ENCODE measurements around the gene ELK4. TPM values are rescaled to one million over a fixed set of nuclear protein-coding genes. Genes with fewer than 3 reads are reported as not detected.

The ELK4 gene
- total RNA-seq, 1 donor from 2014 or later: 86.2 TPM

DNA sequence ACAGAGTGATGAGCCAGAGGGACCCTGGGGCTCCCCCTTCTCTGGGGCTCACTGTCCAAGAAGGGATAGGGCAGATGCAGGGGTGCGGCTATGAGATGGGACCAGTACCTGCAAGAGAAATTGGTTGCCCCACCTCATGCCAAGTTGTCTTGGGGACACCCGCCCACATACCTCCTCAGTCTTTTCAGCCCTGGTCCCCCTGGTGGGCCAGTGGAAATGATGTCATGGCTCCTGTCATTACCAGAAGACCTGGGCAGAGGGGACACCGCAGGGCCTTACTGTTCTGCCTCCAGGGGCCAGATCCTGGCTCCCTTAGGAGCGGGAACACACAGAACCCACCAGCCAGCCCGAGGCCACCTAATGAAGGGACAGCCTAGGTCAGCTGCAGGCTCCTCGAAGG lies 64.1 kb downstream of the ELK4 start:
- Mint-ChIP-seq H3K4me3 (no peak overlapping the region), H3K27me3 (ENCODE audit: insufficient read depth) (peaks cover 48% of the 10 kb centered on the region), H3K4me1 (ENCODE audit: low read depth) (no peaks in the 10 kb centered on the region), H3K36me3 (ENCODE audit: low read depth) (no peaks in the 10 kb centered on the region), H3K27ac (no peak overlapping the region), H3K9me3 (no peaks in the 10 kb centered on the region)
- intact Hi-C loops (cut with micrococcal nuclease): no loop called here
- no peak for DNase-seq (ENCODE audit: low spot score)

DNA sequence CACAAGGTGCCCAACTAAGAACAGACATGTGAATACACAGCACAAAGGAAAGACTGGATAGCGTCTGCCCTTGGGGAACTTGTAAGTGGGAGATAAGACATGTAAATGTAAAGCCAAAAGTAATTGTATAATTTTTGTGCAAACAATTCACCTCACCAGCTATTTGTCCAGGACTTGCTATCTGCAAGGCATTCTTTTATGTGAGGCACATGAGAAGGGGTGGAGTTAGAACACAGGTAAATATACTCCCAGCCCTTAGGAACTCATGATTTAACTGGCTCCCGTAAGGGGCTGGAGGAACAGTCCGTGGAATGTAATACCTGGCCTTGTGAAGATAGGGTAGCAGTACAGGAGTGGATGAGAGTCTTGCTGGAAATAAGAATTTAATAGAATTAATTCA lies 66.0 kb downstream of the ELK4 start:
- no peaks in the 10 kb centered on the region for H3K9me3 Mint-ChIP-seq
- no peak overlapping the region for H3K4me3 Mint-ChIP-seq
- DNase-seq (ENCODE audit: low spot score): no peak
- intact Hi-C loops (cut with micrococcal nuclease): no loop called here
- peaks cover 39% of the 10 kb centered on the region for H3K27me3 Mint-ChIP-seq (ENCODE audit: insufficient read depth)
- H3K4me1 Mint-ChIP-seq (ENCODE audit: low read depth): no peaks in the 10 kb centered on the region
- no peaks in the 10 kb centered on the region for H3K36me3 Mint-ChIP-seq (ENCODE audit: low read depth)
- H3K27ac Mint-ChIP-seq: no peak overlapping the region

DNA sequence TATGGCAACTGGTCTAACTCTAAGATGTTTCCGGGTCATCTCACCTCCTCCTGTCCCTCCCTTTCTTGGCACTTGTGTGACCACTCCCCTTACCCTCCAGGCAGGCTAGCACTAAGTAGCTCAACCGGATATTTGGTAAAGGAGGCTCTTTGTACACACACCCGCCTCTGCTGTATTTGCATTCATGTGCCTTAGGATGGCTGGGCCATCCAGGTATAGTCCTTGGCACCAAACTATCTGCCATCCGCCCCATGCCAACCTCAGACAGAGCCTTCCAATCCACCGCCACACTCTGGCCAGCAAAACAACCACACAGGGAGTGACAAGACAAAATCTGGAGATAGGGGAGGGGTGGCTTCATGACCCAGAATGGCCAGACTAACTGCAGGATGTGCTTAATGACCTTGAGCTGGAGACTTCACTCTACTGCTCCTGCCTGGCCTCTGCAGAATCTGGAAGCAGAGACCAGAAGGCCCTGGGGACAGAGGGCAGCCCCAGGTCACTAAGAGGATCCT lies 67.8 kb downstream of the ELK4 start:
- Mint-ChIP-seq H3K27ac (no peak overlapping the region), H3K4me1 (ENCODE audit: low read depth) (no peaks in the 10 kb centered on the region), H3K4me3 (no peak overlapping the region), H3K9me3 (no peaks in the 10 kb centered on the region), H3K36me3 (ENCODE audit: low read depth) (no peaks in the 10 kb centered on the region), H3K27me3 (ENCODE audit: insufficient read depth) (peaks cover 44% of the 10 kb centered on the region)
- DNase-seq (ENCODE audit: low spot score): no peak
- intact Hi-C loops (cut with micrococcal nuclease): no loop called here

- Mint-ChIP-seq H3K4me3 (no peak overlapping the region), H3K36me3 (ENCODE audit: low read depth) (no peaks in the 10 kb centered on the region), H3K27ac (no peak overlapping the region), H3K9me3 (no peaks in the 10 kb centered on the region), H3K27me3 (ENCODE audit: insufficient read depth) (peaks cover 40% of the 10 kb centered on the region), H3K4me1 (ENCODE audit: low read depth) (no peaks in the 10 kb centered on the region)
- intact Hi-C loops (cut with micrococcal nuclease): no loop called here
- no peak for DNase-seq (ENCODE audit: low spot score)
Measured at GRCh38 chr1:205561501-205562203, 70.2 kb downstream of the ELK4 start.

Other genes starting within 250 kb of the ELK4 start
- gene LEMD1, start 210.0 kb downstream of the ELK4 start, total RNA-seq: not detected in 2 replicates
- gene BLACAT1, start 176.0 kb downstream of the ELK4 start, total RNA-seq: 0.16 and 0.24 TPM in 2 replicates
- gene CDK18, start 127.3 kb downstream of the ELK4 start, total RNA-seq: 0.21 and 0.47 TPM in 2 replicates
- gene SLC45A3, start 48.5 kb upstream of the ELK4 start, total RNA-seq: 0.81 and 1.1 TPM in 2 replicates
- 146 and 147 TPM in 2 replicates for gene NUCKS1, start 118.2 kb upstream of the ELK4 start, total RNA-seq
- gene RAB29, start 143.5 kb upstream of the ELK4 start, total RNA-seq: 37.2 and 38.1 TPM in 2 replicates
- gene SLC41A1, start 181.2 kb upstream of the ELK4 start, total RNA-seq: 33.9 and 34.8 TPM in 2 replicates
- gene PM20D1, start 218.1 kb upstream of the ELK4 start, total RNA-seq: 0.29 and 0.39 TPM in 2 replicates